HT-29 (cell line): ENCODE results near the gene SIGLEC1. TPM values are rescaled to one million over a fixed set of nuclear protein-coding genes. Genes with fewer than 3 reads are reported as not detected.

Experiments used
- DNase-seq: peaks from one replicate; pipeline ENCODE4 v3.0.0-alpha.2; 2015; ENCODE audit warnings: low spot score
- total RNA-seq: library from RNA; depleted of rRNA; stranded (reverse); fragments of >200 nt; shearing (Covaris generic); gene quantifications from 2 replicates; pipeline ENCODE4 v1.2.3, GENCODE V29; 2014

Gene SIGLEC1
- total RNA-seq, 1 experiment from 2014 or later, result not detected

DNA sequence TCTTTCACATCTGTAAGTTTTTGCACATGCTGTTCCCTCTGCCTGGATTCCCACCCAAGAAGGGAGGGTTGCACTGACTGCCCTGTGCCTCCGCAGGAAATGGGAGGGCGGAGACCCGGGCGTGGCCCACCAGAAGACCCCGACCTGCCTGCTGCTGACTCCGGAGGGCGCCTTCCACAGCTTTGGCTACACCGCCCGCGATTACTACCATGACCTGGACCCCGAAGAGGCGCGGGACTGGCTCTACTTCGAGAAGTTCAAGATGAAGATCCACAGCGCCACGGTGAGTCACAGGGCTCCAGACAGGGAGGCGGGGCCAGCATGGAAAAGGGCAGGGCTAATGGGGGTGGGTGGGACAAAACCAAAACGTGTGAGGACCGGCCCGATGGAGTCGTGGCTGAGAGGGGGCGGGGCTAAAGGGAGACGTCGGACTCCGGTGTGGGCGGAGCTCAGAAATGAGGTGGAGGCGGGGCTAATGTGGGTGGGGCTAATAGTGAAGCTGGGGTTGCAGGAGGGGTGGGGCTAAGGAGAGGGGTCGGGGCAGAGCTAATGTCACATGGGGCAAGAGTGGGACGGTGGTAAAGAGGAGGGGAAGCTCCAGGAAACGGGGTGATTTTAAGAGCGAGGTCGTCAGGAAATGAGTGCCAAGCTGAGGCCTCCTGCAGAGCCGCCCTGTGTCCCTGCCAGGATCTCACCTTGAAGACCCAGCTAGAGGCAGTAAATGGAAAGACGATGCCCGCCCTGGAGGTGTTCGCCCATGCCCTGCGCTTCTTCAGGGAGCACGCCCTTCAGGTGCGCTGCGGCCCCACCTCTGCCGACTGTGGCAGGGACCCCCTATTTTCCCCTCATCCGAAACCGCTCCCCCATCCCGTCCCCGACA, 32.6 kb upstream of the SIGLEC1 start:
- peak; percentile 76 for DNase-seq

DNA sequence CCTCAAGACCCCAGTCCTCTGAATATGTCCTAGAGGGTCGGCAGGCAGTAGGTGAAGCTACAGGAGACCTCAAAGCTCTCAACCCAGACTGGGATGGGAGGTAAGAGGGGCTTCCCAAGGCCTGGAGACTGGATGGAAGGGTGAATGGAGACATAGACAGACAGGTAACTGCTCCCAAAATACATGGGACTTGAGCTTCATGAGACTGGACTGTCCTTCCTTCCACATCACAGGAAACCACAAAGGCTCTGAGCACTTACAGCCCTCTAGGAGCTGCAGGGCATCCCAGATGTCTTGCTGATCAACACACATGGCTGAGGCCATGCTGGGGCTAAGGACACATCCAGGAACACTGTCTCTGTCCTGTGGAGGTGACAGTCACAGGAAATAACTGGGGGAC, 31.6 kb upstream of the SIGLEC1 start:
- DNase-seq, result no peak

GRCh38 chr20:3743251-3743650, 30.9 kb upstream of the SIGLEC1 start:
- no peak for DNase-seq

- DNase-seq, result no peak
These were observed 29.5 kb upstream of the SIGLEC1 start for GRCh38 chr20:3741836-3742458.

- DNase-seq, result no peak
These were observed 28.4 kb upstream of the SIGLEC1 start for GRCh38 chr20:3740615-3741301.

GRCh38 chr20:3739926-3740451, 27.6 kb upstream of the SIGLEC1 start:
- no peak for DNase-seq

DNA sequence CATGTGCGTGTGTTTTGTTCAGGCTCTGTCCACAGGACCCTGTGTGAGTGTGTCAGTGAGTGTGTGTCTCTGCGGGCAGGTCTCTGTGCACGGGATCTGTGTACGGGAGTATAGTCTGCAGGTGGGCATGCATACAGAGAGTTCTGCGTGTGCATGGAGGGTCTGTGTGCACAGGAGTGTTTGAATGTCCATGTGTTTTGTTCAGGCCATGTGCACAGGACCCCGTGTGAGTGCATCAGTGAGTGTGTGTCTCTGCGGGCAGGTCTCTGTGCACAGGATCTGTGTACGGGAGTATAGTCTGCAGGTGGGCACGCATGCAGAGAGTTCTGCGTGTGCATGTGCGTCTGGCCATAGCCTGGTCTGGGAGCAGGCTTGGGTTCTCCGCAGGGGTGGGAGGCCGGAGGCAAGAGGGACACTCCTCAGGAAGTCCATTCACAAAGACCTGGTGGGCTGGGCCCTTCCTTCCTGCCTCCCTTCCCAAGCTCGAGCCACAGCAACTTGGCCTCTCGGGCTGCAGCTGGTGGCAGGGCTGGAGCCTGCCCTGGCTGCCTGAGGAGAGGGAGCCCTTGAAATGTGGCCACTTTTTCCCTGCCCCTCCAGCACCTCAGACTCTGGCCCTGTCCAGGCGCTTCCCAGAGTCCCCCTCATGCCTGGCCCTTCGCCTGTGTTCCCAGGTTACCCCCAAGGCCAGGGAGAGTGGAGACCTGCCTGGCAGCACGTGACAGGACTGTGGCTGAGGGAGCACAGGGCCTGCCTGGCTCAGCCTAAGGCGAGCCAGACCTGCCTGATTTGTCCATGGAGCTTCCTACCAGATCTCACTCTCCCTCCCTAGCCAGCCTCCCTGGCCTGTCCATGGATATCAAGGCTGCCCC, 26.9 kb upstream of the SIGLEC1 start:
- no peak for DNase-seq

DNA sequence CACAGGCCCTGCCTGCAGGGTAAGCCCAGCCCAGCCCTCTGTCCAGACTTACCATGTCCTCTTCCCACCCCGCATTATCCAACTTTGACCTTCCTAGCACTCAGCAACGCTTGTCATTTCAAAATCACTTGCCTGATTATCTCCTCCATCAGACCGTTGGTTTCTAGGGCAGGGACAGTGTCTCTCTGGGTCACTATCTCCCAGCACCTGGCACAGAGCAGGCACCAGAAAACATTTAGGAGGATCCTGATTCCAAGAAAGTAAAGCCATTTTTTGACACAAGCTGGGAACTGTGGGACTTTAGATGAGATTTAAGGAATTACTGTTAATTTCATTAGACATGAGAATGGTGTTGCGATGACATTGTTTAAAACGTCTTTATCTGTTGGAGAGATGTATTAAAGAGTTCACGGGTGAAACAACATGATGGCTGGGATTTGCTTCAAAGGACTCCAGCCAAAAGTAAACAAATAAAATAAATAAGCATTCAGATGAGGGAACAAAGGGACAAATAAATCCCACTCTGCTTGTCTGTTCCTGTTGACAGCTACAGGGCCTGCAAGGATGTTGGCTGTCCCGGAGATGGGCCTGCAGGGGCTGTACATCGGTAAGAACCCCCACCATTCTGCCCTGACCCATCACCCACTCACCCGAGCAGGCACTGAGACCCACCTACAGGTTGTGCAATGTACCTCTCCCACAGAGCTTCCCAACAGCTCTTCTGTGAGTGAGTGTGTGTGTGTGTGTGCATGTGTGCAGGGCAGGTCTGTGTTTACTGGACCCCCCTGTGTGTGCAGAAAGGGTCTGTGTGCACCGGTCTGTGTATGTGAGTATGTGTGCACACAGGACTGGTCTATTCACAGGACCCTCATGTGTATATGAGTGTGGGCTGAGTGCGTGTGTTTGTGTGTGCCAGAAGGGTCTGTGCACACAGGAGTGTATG, 26.0 kb upstream of the SIGLEC1 start:
- DNase-seq, result no peak

GRCh38 chr20:3735768-3736167, 23.4 kb upstream of the SIGLEC1 start:
- DNase-seq, result no peak

DNA sequence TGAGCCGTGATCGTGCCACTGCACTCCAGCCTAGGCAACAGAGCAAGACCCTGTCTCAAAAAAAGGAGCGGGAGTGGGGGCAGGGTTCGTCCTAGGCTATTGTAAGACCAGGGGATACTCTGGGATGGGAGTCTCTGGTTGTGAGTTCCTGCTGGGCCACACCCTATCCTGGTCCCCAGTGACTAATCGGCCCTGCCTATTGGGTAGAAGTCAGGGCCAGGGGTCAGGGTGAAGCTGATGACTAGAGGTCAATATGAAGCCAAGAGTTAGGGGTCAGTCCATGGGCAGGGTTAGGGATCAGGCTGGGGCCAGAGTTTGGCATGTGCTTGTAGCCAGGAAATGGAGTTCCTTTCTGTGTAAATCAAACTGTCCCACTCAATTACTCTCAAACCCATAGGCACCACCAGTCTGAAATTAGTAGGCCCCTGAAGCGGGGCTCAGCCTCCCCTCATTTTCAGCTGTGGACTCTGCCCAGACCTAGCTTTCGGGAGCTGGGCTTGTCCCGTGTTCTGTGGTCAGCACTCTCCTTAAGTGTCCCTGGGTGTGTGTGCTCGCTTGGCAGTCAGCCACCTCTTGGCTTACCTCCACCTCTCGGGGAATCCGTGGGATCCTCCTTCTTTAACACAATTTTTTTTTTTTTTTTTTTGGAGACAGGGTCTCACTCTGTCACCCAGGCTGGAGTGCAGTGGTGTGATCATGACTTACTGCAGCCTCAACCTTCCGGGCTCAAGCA, 21.9 kb upstream of the SIGLEC1 start:
- DNase-seq, result no peak

- no peak for DNase-seq
These were observed 21.0 kb upstream of the SIGLEC1 start for GRCh38 chr20:3733119-3733995.

- no peak for DNase-seq
These were observed 20.1 kb upstream of the SIGLEC1 start, which contains the start of gene HSPA12B for GRCh38 chr20:3732327-3733118. HSPA12B (plus strand) TSS chr20:3732685; CDS start chr20:3738675, 5,990 bp downstream.

DNA sequence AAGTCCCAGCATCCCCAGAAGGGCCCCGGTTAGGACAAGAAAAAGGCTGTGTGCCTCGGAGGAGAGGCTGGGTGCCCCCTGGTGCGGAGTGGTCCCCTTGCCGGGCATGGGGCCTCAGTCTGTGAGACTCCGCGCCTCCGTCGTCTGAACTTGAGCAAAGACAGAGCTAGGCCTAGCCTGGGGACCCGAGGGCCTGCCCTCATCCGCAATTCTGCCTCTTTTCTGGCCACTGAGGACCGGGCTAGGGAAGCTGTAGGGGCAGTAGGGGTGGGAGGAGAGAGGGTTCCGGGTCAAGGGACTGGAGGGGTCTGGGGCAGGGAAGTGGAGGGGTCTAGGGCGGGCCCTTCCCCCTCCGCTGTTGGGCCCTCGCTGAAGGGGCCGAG, 19.5 kb upstream of the SIGLEC1 start:
- no peak for DNase-seq

- DNase-seq, result no peak
These were observed 18.6 kb upstream of the SIGLEC1 start for GRCh38 chr20:3730803-3731672.

- DNase-seq, result no peak
These were observed 17.6 kb upstream of the SIGLEC1 start for GRCh38 chr20:3729811-3730540.

GRCh38 chr20:3729378-3729777, 17.0 kb upstream of the SIGLEC1 start:
- DNase-seq, result no peak
